H1 (cell line): ENCODE data around the gene NF1. TPM values are rescaled to one million over a fixed set of nuclear protein-coding genes. Genes with fewer than 3 reads are reported as not detected.

Source experiments
- CTCF ChIA-PET: fragments of 300-600 bp; sonication (Branson Sonifier 250); formaldehyde crosslinking; loops from one replicate; lab custom pipeline; 2021; ENCODE audit not compliant: partially characterized antibody; lab: Charles Lee
- POLR2A ChIA-PET: fragments of 300-600 bp; sonication (Branson Sonifier 250); formaldehyde crosslinking; loops from one replicate; lab custom pipeline; 2021; ENCODE audit warnings: inconsistent platforms; ENCODE audit not compliant: partially characterized antibody; lab: Charles Lee
- DNase-seq, 2 experiments: peaks; one replicate each; pipeline versions ENCODE4 v3.0.0 to v3.0.0-alpha.2; 2010 to 2022; ENCODE audit warnings: low spot score in 2 of 2, low read depth in 1 of 2, mixed read lengths in 1 of 2
- FAIRE-seq: peaks from 2 replicates; lab custom pipeline; 2011; peaks lifted over from hg19 to GRCh38; lab: Jason Lieb, UNC
- H2AFZ ChIP-seq: 2 replicates; pipeline ENCODE4 v1.8.1; 2012; ENCODE audit warnings: low read length, inconsistent platforms
- H2AK5ac ChIP-seq: 2 replicates; pipeline ENCODE4 v1.6.1; 2013; ENCODE audit warnings: low read depth, low read length
- H2BK120ac ChIP-seq: replicated peaks from 2 replicates; pipeline ENCODE3; 2013; ENCODE audit warnings: low read depth, low read length, inconsistent platforms
- H2BK12ac ChIP-seq: 2 replicates; pipeline ENCODE4 v1.6.1; 2013; ENCODE audit warnings: low read depth, low read length
- H2BK15ac ChIP-seq: 2 replicates; pipeline ENCODE4 v1.6.1; 2013; ENCODE audit warnings: low read length
- H2BK20ac ChIP-seq: 2 replicates; pipeline ENCODE4 v1.6.1; 2013; ENCODE audit warnings: low read length
- H2BK5ac ChIP-seq: 2 replicates; pipeline ENCODE4 v1.6.1; 2013; ENCODE audit warnings: low read depth, low read length
- H3K14ac ChIP-seq: 2 replicates; pipeline ENCODE4 v1.6.1; 2013; ENCODE audit warnings: inconsistent platforms; ENCODE audit not compliant: insufficient read length
- H3K18ac ChIP-seq: 2 replicates; pipeline ENCODE4 v1.6.1; 2013; ENCODE audit warnings: low read length; ENCODE audit errors: extremely low read depth
- H3K23ac ChIP-seq: 2 replicates; pipeline ENCODE4 v1.6.1; 2013; ENCODE audit warnings: inconsistent platforms; ENCODE audit not compliant: insufficient read length
- H3K23me2 ChIP-seq: 2 replicates; pipeline ENCODE4 v1.6.1; 2013; ENCODE audit warnings: low read depth, low read length
- H3K27ac ChIP-seq: 2 replicates; pipeline ENCODE4 v1.6.1; 2011; ENCODE audit warnings: low read depth, low read length, inconsistent platforms
- H3K27me3 ChIP-seq, 4 experiments: replicated peaks in 1 of 4; 1 replicate in 1 of 4; 2 replicates in 3 of 4; pipeline versions ENCODE4 v1.6.1 to v1.8.1; 2011 to 2013; ENCODE audit warnings: low read length in 3 of 4, mild to moderate bottlenecking in 3 of 4, inconsistent platforms in 2 of 4, mixed read lengths in 2 of 4, moderate library complexity in 1 of 4; ENCODE audit not compliant: control insufficient read depth in 3 of 4, insufficient read depth in 3 of 4; ENCODE audit errors: extremely low read depth in 1 of 4
- H3K36me3 ChIP-seq, 4 experiments: 2 replicates each; pipeline versions ENCODE4 v1.6.1 to v1.8.1; 2011 to 2013; ENCODE audit warnings: mild to moderate bottlenecking in 4 of 4, low read length in 3 of 4, moderate library complexity in 2 of 4, control low read depth in 1 of 4, inconsistent platforms in 1 of 4; ENCODE audit not compliant: insufficient read depth in 4 of 4, control insufficient read depth in 2 of 4
- H3K4ac ChIP-seq: replicated peaks from 2 replicates; pipeline ENCODE3; 2013; ENCODE audit warnings: low read length, low read depth, mixed read lengths, inconsistent platforms; ENCODE audit not compliant: insufficient read length
- H3K4me1 ChIP-seq, 4 experiments: replicated peaks in 1 of 4; 1 replicate in 1 of 4; 2 replicates in 3 of 4; pipeline versions ENCODE4 v1.6.1 to v1.8.1; 2011 to 2013; ENCODE audit warnings: low read length in 3 of 4, inconsistent platforms in 2 of 4, mixed read lengths in 1 of 4; ENCODE audit not compliant: insufficient read depth in 4 of 4, control insufficient read depth in 3 of 4
- H3K4me2 ChIP-seq, 2 experiments: 2 replicates each; pipeline versions ENCODE4 v1.6.1 to v1.8.1; 2011 to 2013; ENCODE audit warnings: low read depth in 2 of 2, low read length in 2 of 2, control low read depth in 1 of 2, inconsistent platforms in 1 of 2, mild to moderate bottlenecking in 1 of 2; ENCODE audit not compliant: insufficient read depth in 1 of 2
- H3K4me3 ChIP-seq, 4 experiments: fragments of 200-600, 300-600 bp in 1 of 4; sonication (generic), shearing (Covaris generic), sonication (Bioruptor Twin) in 1 of 4; 2 replicates each; pipeline versions ENCODE4 v1.5.1 to v1.8.1; 2011 to 2016; ENCODE audit warnings: low read length in 4 of 4, low read depth in 3 of 4, control low read depth in 2 of 4, inconsistent platforms in 2 of 4, mild to moderate bottlenecking in 2 of 4, mixed read lengths in 1 of 4, moderate library complexity in 1 of 4; ENCODE audit not compliant: insufficient read depth in 2 of 4; ENCODE audit errors: extremely low read depth in 1 of 4
- H3K56ac ChIP-seq: replicated peaks from 2 replicates; pipeline ENCODE3; 2013; ENCODE audit warnings: low read depth, mild to moderate bottlenecking, mixed read lengths, low read length, inconsistent platforms; ENCODE audit not compliant: insufficient read length
- H3K79me1 ChIP-seq: 2 replicates; pipeline ENCODE4 v1.6.1; 2013; ENCODE audit warnings: low read depth, low read length, control low read depth
- H3K79me2 ChIP-seq, 2 experiments: 2 replicates each; pipeline versions ENCODE4 v1.6.1 to v1.8.1; 2012 to 2013; ENCODE audit warnings: low read length in 2 of 2, mild to moderate bottlenecking in 2 of 2, inconsistent platforms in 1 of 2; ENCODE audit not compliant: insufficient read depth in 2 of 2, control insufficient read depth in 1 of 2
- H3K9ac ChIP-seq, 4 experiments: replicated peaks in 1 of 4; 1 replicate in 1 of 4; 2 replicates in 3 of 4; pipeline versions ENCODE4 v1.6.1 to v1.8.1; 2011 to 2013; ENCODE audit warnings: low read depth in 3 of 4, low read length in 3 of 4, control low read depth in 2 of 4, mild to moderate bottlenecking in 2 of 4, moderate library complexity in 2 of 4, inconsistent platforms in 1 of 4; ENCODE audit errors: extremely low read depth in 1 of 4
- H3K9me3 ChIP-seq, 2 experiments: 2 replicates each; pipeline versions ENCODE4 v1.6.1 to v1.8.1; 2012 to 2013; ENCODE audit warnings: mild to moderate bottlenecking in 2 of 2, moderate library complexity in 2 of 2, control low read depth in 1 of 2, inconsistent platforms in 1 of 2, low read depth in 1 of 2, low read length in 1 of 2, mixed read lengths in 1 of 2; ENCODE audit not compliant: insufficient read depth in 2 of 2
- H4K20me1 ChIP-seq, 2 experiments: replicated peaks in 1 of 2; 2 replicates each; pipeline versions ENCODE3 to v1.8.1; 2011 to 2013; ENCODE audit warnings: inconsistent platforms in 2 of 2, low read length in 2 of 2, mild to moderate bottlenecking in 1 of 2; ENCODE audit not compliant: insufficient read depth in 2 of 2, control insufficient read depth in 1 of 2
- H4K5ac ChIP-seq: 2 replicates; pipeline ENCODE4 v1.6.1; 2013; ENCODE audit warnings: low read length, low read depth, mixed read lengths, inconsistent platforms; ENCODE audit not compliant: insufficient read length
- H4K8ac ChIP-seq: 2 replicates; pipeline ENCODE4 v1.8.0; 2013; ENCODE audit warnings: mild to moderate bottlenecking, moderate library complexity, low read length, inconsistent platforms; ENCODE audit not compliant: insufficient read depth; ENCODE audit errors: extremely low read depth
- H4K91ac ChIP-seq: replicated peaks from 2 replicates; pipeline ENCODE3; 2013; ENCODE audit warnings: low read length, mixed read lengths, inconsistent platforms; ENCODE audit not compliant: insufficient read length
- BRCA1 ChIP-seq: IDR thresholded peaks from 2 replicates; pipeline ENCODE4 v1.6.1; 2012; ENCODE audit warnings: low read depth, low read length, improper control_type of control experiment
- CHD1 ChIP-seq: IDR thresholded peaks from 2 replicates; pipeline ENCODE4 v1.6.1; 2012; ENCODE audit warnings: low read depth, low read length, improper control_type of control experiment
- POLR2AphosphoS5 ChIP-seq: IDR thresholded peaks from 2 replicates; pipeline ENCODE4 v1.6.1; 2011; ENCODE audit warnings: low read depth, low read length
- SP4 ChIP-seq: IDR thresholded peaks from 2 replicates; pipeline ENCODE4 v1.6.1; 2012; ENCODE audit warnings: low read length, inconsistent platforms
- WGBS, 2 experiments: shearing (Covaris generic) in 1 of 2; methylation state at CpG; one replicate each; pipeline versions ENCODE4 v1.1.6 to v1.1.7; 2013 to 2015; ENCODE audit warnings: low lambda C conversion rate in 2 of 2, mixed read lengths in 2 of 2, inconsistent platforms in 1 of 2, low coverage in 1 of 2, missing lambda C conversion rate in 1 of 2; ENCODE audit not compliant: insufficient replicate concordance in 2 of 2, insufficient coverage in 1 of 2, insufficient read length in 1 of 2; ENCODE audit errors: extremely low coverage in 1 of 2, missing lambda C conversion rate in 1 of 2; 5-methylcytosine and 5-hydroxymethylcytosine counted together
- polyA plus RNA-seq, 7 experiments: library from polyadenylated mRNA; depleted of rRNA in 3 of 7; stranded (reverse) in 5 of 7; unstranded in 2 of 7; fragments of >200 nt in 5 of 7; fragments of 200-250 nt in 2 of 7; gene quantifications; 1 replicate in 5 of 7; 2 replicates in 1 of 7; 4 replicates in 1 of 7; pipeline versions ENCODE4 v1.2.1 to v1.2.3, GENCODE V29; 2011 to 2013; ENCODE audit warnings: missing spikeins in 2 of 7, mixed read lengths in 2 of 7
- total RNA-seq: library from RNA; stranded (reverse); fragmentation: NEBNext Ultra II Directional; extraction: Animal tissue kit (Norgen Biotek cat#: 25700); gene quantifications from 2 replicates; pipeline ENCODE4 v1.2.1, GENCODE V29; 2021

Gene NF1
- total and polyA plus RNA-seq, 2 of the 8 experiments (the other 6 are each of a cell fraction or from before 2014, with no cell fraction given): 19.3 to 29.6 TPM

- Histone ChIP-seq H2BK120ac (no peak overlapping the region), H3K4me3 (no peak overlapping the region), H3K79me1 (no peaks in the 10 kb centered on the region), H3K4me2 (no peak overlapping the region), H3K36me3 (no peaks in the 10 kb centered on the region), H4K20me1 (no peaks in the 10 kb centered on the region), H3K18ac (no peak overlapping the region), H3K27ac (no peak overlapping the region), H3K4ac (no peak overlapping the region), H2AK5ac (no peak overlapping the region), H3K14ac (no peak overlapping the region), H3K9ac (no peak overlapping the region), H2BK12ac (no peak overlapping the region), H2BK5ac (no peak overlapping the region), H3K23me2 (no peaks in the 10 kb centered on the region), H3K56ac (no peak overlapping the region), H3K27me3 (no peaks in the 10 kb centered on the region), H2AFZ (no peak overlapping the region), H4K91ac (no peak overlapping the region), H2BK20ac (no peak overlapping the region), H3K4me1 (no peaks in the 10 kb centered on the region), H3K23ac (no peak overlapping the region), H3K79me2 (no peaks in the 10 kb centered on the region), H2BK15ac (no peak overlapping the region), H4K8ac (no peak overlapping the region), H3K9me3 (no peaks in the 10 kb centered on the region), H4K5ac (no peak overlapping the region)
- 87% methylated on average over 3 of the region's 3 CpGs; no CpG with 5 or more reads in 1 of the 2 experiments for WGBS, 2 experiments
- CTCF ChIA-PET: interaction anchor here (0.7 to 1.2 kb wide), 2 partner anchors 9 to 52 kb away, joined by 3 to 4 read pairs; no protein-coding TSS in a partner anchor
- FAIRE-seq: no peak
- POLR2A ChIA-PET: no interaction called here
- TF ChIP-seq CHD1 (no peak), BRCA1 (no peak), POLR2AphosphoS5 (no peak), SP4 (no peak)
- DNase-seq: no peak
These were observed 195.0 kb downstream of the NF1 start for GRCh38 chr17:31289790-31290189.
